Measurements from ENCODE around the gene INAFM2.

- TF ChIP-seq EZH2phosphoT487 (IDR thresholded peaks at IDR 0.05; ENCODE audit: low read depth, severe bottlenecking, unreplicated experiment), result no peak
- no peak for TF ChIP-seq EZH2 (IDR thresholded peaks at IDR 0.05; ENCODE audit: borderline replicate concordance)
- TF ChIP-seq CTCF (IDR thresholded peaks at IDR 0.05; ENCODE audit: poor library complexity), result no peak
Measured at GRCh38 chr15:40285151-40285550, 38.3 kb upstream of the INAFM2 start.

Data from hepatocyte (in vitro differentiated cells).